Measurements from ENCODE around the gene SH2D6.
"Not testable (repeated sequence)": the region's sequence is repeated elsewhere in the genome, so short reads cannot be mapped to it uniquely, and the experiment has no call there.

SH2D6 gene

GRCh38 chr2:85472261-85472660 is 53.7 kb downstream of the SH2D6 start:
- no peak for DNase-seq

- no peak for DNase-seq
These were observed 57.4 kb downstream of the SH2D6 start for GRCh38 chr2:85475799-85476490.

GRCh38 chr2:85476624-85477023 is 58.1 kb downstream of the SH2D6 start:
- DNase-seq, result no peak

DNA sequence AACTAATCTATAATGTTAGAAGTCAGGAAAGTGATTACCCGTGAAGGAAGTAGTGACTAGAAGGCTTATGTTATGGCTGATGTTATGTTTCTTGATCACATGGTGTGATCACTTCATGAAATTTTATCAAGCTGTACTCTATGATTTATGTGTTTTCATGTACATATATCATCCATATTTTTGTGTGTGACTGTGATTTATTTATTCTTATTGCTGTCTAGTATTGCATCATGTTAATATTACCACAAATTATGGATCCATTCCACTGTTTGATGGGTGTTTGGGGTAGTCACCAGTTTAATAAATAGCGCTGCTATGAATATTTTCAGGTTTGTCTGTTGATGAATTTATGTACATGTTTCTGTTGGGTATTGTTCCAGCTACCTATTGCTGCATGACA is 59.4 kb downstream of the SH2D6 start:
- DNase-seq, result no peak

DNA sequence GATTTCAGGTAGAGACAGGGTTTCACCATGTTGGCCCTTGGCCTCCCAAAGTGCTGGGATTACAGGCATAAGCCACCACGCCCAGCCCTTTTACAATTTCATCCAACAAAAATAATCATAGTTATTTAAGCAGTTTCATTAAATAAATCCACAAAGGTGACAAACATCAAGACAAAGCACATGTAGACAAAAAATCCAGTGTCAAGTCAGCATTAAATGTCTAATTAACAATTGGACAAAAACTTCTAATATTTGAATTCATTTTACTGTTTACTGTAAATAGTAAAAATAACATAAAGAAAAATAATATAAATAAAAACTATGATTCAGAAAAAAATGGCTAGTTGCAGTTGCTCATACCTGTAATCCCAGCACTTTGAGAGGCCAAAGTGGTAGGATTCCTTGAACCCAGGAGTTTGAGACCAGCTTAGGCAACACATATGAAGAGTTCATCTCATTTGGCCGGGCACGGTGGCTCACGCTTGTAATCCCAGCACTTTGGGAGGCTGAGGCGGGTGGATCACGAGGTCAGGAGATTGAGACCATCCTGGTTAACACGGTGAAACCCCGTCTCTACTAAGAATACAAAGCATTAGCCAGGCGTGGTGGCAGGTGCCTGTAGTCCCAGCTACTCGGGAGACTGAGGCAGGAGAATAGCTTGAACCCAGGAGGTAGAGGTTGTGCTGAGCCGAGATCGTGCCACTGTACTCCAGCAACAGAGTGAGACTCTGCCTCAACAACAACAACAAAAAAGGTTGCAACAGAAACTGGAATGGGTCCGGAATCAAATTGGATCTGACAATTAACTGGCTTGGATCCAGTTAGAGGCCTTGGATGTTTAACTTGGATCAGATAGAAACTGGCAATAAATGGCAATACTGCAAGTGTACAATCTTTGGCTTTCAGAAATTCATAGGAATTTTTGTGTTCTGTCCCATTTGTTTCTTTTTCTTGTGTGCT is 63.6 kb downstream of the SH2D6 start:
- no peak for DNase-seq

- DNase-seq, result not testable (repeated sequence)
These were observed 66.1 kb downstream of the SH2D6 start for GRCh38 chr2:85484615-85485014.

GRCh38 chr2:85485815-85486214 is 67.3 kb downstream of the SH2D6 start:
- DNase-seq, result no peak
